CD1c-positive myeloid dendritic cell (primary cell): ENCODE measurements around the gene INTS6.

ENCODE experiments used
- DNase-seq: peaks from one replicate; pipeline ENCODE4 v3.0.0-alpha.2; 2016; ENCODE audit errors: extremely low spot score

Gene INTS6

GRCh38 chr13:51346397-51346796, 106.4 kb downstream of the INTS6 start:
- DNase-seq = no peak

- DNase-seq = no peak
These were observed 109.4 kb downstream of the INTS6 start for GRCh38 chr13:51343475-51343874.

- no peak for DNase-seq
These were observed 110.1 kb downstream of the INTS6 start for GRCh38 chr13:51342706-51343105.

GRCh38 chr13:51341791-51342190, 111.0 kb downstream of the INTS6 start:
- DNase-seq = no peak

- DNase-seq = no peak
These were observed 111.6 kb downstream of the INTS6 start for GRCh38 chr13:51341232-51341631.

- no peak for DNase-seq
These were observed 112.7 kb downstream of the INTS6 start for GRCh38 chr13:51339952-51340732.

- no peak for DNase-seq
These were observed 113.5 kb downstream of the INTS6 start, which contains the start of gene SERPINE3 for GRCh38 chr13:51339354-51339753. SERPINE3 (plus strand) TSS chr13:51339691; CDS start chr13:51341092, 1,401 bp downstream.

- no peak for DNase-seq
These were observed 116.1 kb downstream of the INTS6 start for GRCh38 chr13:51336746-51337145.

GRCh38 chr13:51333826-51334225, 119.0 kb downstream of the INTS6 start:
- no peak for DNase-seq

- no peak for DNase-seq
These were observed 119.4 kb downstream of the INTS6 start for GRCh38 chr13:51333421-51333820.

GRCh38 chr13:51332566-51333361, 120.1 kb downstream of the INTS6 start:
- no peak for DNase-seq

GRCh38 chr13:51331354-51331861, 121.4 kb downstream of the INTS6 start:
- DNase-seq = peak; percentile 64

- DNase-seq = peak; percentile 84
These were observed 122.0 kb downstream of the INTS6 start for GRCh38 chr13:51330791-51331190.

- DNase-seq = no peak
These were observed 123.2 kb downstream of the INTS6 start for GRCh38 chr13:51329606-51330005.

GRCh38 chr13:51328488-51328887, 124.3 kb downstream of the INTS6 start:
- DNase-seq = no peak

- no peak for DNase-seq
These were observed 124.9 kb downstream of the INTS6 start for GRCh38 chr13:51327961-51328360.

- DNase-seq = no peak
These were observed 126.1 kb downstream of the INTS6 start for GRCh38 chr13:51326777-51327176.

GRCh38 chr13:51325837-51326236, 127.0 kb downstream of the INTS6 start:
- no peak for DNase-seq

- DNase-seq = no peak
These were observed 128.0 kb downstream of the INTS6 start for GRCh38 chr13:51324714-51325420.

- DNase-seq = no peak
These were observed 128.9 kb downstream of the INTS6 start for GRCh38 chr13:51323824-51324511.

- no peak for DNase-seq
These were observed 130.0 kb downstream of the INTS6 start for GRCh38 chr13:51322826-51323225.
